ENCODE results near the gene TRIM49D1. TPM values are rescaled to one million over a fixed set of nuclear protein-coding genes. Genes with fewer than 3 reads are reported as not detected.

Gene TRIM49D1, protein sequence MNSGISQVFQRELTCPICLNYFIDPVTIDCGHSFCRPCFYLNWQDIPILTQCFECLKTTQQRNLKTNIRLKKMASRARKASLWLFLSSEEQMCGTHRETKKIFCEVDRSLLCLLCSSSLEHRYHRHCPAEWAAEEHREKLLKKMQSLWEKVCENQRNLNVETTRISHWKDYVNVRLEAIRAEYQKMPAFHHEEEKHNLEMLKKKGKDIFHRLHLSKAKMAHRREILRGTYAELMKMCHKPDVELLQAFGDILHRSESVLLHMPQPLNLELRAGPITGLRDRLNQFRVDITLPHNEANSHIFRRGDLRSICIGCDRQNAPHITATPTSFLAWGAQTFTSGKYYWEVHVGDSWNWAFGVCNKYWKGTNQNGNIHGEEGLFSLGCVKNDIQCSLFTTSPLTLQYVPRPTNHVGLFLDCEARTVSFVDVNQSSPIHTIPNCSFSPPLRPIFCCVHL
- total RNA-seq = not detected in 2 replicates

DNA sequence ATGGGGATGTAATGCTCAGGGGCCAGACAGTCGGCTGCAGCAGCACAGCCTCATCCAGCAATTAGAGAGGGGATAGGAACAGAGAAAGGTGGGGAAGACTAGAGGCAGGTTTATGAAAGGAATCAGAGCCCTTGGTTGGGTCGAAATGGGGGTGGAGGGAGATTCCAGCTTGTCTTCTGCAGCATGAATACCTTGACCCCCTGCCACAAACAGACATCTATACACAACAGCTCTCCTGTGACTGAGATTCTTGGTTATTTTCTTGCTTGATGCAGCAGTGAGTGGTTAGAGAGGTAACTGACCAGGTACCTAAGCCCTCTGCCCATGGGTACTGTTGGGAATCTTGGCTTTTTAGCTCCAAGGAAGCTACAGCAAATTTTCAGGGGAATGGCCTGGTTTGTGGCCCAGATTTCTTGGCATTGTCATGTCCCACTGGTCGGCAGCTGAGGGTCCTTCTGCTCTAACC, at the start of gene TRIM49D1:
Gene TRIM49D1 (minus strand): TSS at position 51 of the 466 bp plus-strand sequence. CDS start 4,535 bp downstream, outside the sequence.

DNA sequence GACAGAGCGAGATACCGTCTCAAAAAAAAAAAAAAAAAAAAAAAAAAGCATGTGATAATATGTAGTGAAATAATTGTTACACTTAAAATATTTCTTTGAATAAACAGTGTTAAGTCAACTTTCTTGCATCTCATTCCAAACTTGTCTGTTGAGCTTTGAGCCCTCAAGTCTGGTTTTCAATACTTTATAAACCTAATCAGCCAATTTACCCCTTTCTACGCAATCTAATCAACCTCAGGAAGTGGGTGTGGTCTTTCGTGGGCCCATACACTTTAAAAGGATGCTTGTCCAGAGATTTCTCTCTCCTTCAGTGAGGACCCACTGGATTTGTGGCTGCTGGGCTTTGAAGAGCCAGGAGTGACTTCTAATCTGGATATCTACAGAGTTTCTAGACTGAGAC, 43.7 kb upstream of the TRIM49D1 start, which contains the start of gene TRIM64:
Gene TRIM64 (plus strand): TSS at position 301 of the 400 bp plus-strand sequence. CDS start 2,467 bp downstream, outside the sequence.

DNA sequence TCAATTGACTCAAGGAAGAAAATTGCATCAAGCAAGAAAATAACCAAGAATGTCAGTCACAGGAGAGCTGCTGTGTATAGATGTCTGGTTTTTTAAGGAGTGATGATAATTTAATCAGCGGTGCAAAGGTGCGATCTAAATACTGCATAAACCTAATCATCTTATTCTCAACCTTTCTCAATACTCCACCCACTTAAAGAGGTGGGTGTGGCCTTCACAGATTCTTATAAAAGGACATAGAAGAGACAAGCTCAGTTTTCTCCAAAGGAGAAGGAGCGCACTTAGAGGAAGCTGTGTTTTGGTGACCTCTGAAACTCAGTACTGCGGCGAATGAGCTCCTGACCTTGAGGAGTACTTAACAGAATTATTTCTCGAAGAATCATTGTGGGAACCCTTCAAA, 1.7 kb upstream of the TRIM49D1 start, which contains the start of gene TRIM49D2:
Gene TRIM49D2 (plus strand): TSS at position 301 of the 400 bp plus-strand sequence. CDS start 2,698 bp downstream, outside the sequence.

Other genes with a start within 250 kb of the TRIM49D1 start
- gene TRIM77, start 211.9 kb downstream of the TRIM49D1 start, total RNA-seq = not detected in 2 replicates
- not detected in 2 replicates for gene TRIM49, start 113.7 kb downstream of the TRIM49D1 start, total RNA-seq
- not detected in 2 replicates for gene TRIM64B, start 43.8 kb downstream of the TRIM49D1 start, total RNA-seq
- not detected in 2 replicates for gene TRIM49D2, start 1.8 kb upstream of the TRIM49D1 start, total RNA-seq
- not detected in 2 replicates for gene TRIM64, start 43.8 kb upstream of the TRIM49D1 start, total RNA-seq
- not detected in 2 replicates for gene TRIM49C, start 108.9 kb upstream of the TRIM49D1 start, total RNA-seq
- not detected in 2 replicates for gene UBTFL1, start 163.7 kb upstream of the TRIM49D1 start, total RNA-seq
- gene NAALAD2, start 212.4 kb upstream of the TRIM49D1 start, total RNA-seq = 0.58 and 0.85 TPM in 2 replicates